Activated CD4-positive, alpha-beta T cell treated with anti-CD3 and anti-CD28 coated beads, Interleukin-2, amount 10 ng/mL, durations not matched to agents 24 days and 14 days (primary cell): ENCODE results near the gene SLC16A6. TPM values are rescaled to one million over a fixed set of nuclear protein-coding genes. Genes with fewer than 3 reads are reported as not detected.
"Not testable (repeated sequence)": the region's sequence is repeated elsewhere in the genome, so short reads cannot be mapped to it uniquely, and the experiment has no call there.

Source experiments
- DNase-seq: peaks from one replicate; pipeline ENCODE4 v3.0.0; 2022
- H3K27ac Mint-ChIP-seq: one replicate; pipeline ENCODE4 v1.8.0; 2022; ENCODE audit warnings: mild to moderate bottlenecking, mixed read lengths
- H3K27me3 Mint-ChIP-seq: one replicate; pipeline ENCODE4 v1.8.0; 2022; ENCODE audit warnings: mixed read lengths
- H3K36me3 Mint-ChIP-seq: one replicate; pipeline ENCODE4 v1.8.0; 2022; ENCODE audit warnings: low read depth, mild to moderate bottlenecking, mixed read lengths
- H3K4me1 Mint-ChIP-seq: one replicate; pipeline ENCODE4 v1.8.0; 2021; ENCODE audit warnings: mixed read lengths
- H3K4me3 Mint-ChIP-seq: one replicate; pipeline ENCODE4 v1.8.0; 2022; ENCODE audit warnings: mild to moderate bottlenecking, moderate library complexity, mixed read lengths
- H3K9me3 Mint-ChIP-seq: one replicate; pipeline ENCODE4 v1.8.0; 2021; ENCODE audit warnings: mixed read lengths
- intact Hi-C: fragments of 100-400 bp; cut with micrococcal nuclease; formaldehyde crosslinking; loops from one replicate; pipeline ENCODE4 v1.15.1; 2023
- total RNA-seq: library from RNA; stranded (reverse); gene quantifications from 2 replicates; pipeline ENCODE4 v1.2.3, GENCODE V29; 2022

Gene SLC16A6
- total RNA-seq, 1 donor from 2014 or later: 2.7 TPM

DNA sequence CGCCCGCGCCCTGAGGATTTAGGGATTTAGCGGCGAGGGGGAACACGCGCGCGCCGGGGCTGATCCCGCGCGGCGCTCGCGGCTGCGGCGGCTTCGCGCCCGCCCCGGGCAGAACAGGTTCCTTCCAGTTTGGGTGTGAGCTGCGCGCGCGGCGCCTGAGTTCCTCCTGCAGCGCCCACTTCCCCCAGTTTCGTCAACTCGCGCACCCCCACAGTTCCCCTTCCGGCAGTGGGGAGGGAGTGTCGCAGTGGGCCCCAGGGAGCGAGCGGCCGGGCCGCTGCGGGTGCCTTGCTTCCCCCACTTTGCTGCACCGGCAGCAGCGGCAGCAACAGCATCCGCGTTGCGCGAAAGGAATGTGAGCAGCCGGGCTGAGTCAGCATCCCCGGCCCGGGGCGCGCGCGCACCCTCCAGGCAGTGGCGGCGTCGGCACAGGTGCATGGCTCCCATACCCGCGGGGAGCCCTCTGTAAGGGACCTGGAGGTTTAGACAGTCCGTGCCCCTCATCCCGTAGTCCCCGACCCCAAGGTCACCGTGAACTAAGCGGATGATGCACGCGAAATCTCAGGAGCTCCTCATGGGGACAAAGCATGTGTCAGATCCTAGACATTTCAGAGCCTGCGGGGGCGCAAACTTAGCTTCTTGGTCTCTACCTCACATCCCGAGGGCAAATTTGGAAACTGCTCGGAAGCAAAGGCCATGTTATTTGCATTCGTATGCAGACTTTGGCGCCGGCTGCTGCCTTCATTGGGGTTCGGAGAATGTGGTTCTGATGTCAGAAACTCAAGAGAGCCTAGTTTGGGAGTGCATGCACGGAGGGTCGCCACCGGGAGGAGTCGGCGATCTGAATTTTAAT lies 1.1 kb upstream of the SLC16A6 start:
- H3K4me1 Mint-ChIP-seq: peaks cover 55% of the 10 kb centered on the region
- H3K9me3 Mint-ChIP-seq: no peaks in the 10 kb centered on the region
- peak overlapping the region; percentile 92 for H3K27ac Mint-ChIP-seq
- intact Hi-C loops: loop anchor here (1.0 to 10.0 kb wide), 9 partner anchors 33 to 1033 kb away; partner anchors contain the start of genes ABCA5 and PRKAR1A
- peaks cover 4% of the 10 kb centered on the region for H3K36me3 Mint-ChIP-seq
- H3K4me3 Mint-ChIP-seq: peak overlapping the region; percentile 98
- H3K27me3 Mint-ChIP-seq: peaks cover 2% of the 10 kb centered on the region
- DNase-seq: peak; percentile 97

DNA sequence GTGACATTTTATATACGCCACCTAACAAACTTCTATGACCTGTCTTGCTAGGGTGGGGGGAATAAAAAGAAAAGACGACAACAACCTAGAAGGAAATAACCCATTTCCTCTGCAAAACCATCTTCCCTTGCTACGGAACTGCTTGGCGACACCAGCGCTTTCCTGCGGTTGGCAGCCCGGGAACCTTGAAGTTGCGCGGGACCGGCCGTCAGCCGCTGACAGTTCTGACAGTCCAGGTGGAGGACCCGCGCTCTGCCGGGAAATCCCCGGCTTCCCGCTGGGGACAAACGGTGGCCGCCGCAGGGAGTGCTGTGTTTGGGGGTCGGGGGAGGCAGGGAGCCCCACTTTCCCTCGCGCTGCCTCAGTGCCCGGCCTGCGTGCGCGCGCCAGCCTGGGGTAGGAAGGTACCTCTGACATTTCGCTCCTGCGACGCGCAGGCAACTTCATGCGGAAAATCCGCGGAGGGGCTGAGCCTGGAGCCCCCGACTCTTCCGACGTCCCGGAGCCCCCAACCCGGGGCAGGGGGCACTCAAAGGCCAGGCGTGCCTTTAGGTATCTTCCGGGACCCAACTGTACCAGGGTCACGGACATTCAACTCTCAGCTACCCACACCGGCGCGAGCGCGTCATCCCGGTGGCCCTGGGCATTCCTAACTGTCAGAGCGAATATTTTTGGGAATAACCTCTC lies 516 bp downstream of the SLC16A6 start:
- peaks cover 43% of the 10 kb centered on the region for H3K4me1 Mint-ChIP-seq
- peaks cover 2% of the 10 kb centered on the region for H3K36me3 Mint-ChIP-seq
- H3K9me3 Mint-ChIP-seq: no peaks in the 10 kb centered on the region
- peak overlapping the region; percentile 98 for H3K27ac Mint-ChIP-seq
- peaks cover 2% of the 10 kb centered on the region for H3K27me3 Mint-ChIP-seq
- peak overlapping the region; percentile 98 for H3K4me3 Mint-ChIP-seq
- intact Hi-C loops: loop anchor here (2.0 to 10.0 kb wide), 5 partner anchors 32 to 1034 kb away; partner anchors contain the start of genes ABCA5 and PRKAR1A
- peak; percentile 87 for DNase-seq

DNA sequence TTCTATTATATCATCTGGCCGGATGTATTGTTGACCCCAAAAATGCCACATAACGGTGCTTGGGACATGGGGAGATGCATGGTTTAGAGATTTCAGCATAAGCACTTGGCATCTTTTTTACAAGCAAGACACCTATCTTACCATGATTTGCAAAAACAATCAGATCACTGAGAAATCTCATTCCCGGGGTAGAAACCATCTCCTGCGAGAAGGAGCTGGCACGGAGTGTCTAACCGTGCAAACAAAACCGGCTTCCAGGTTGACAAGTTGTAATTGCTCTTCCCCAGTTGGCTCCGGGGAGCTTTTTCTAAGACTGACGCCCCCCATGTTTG lies 1.0 kb downstream of the SLC16A6 start:
- no peak for DNase-seq
- intact Hi-C loops: loop anchor here (2.0 to 10.0 kb wide), 5 partner anchors 31 to 1035 kb away; partner anchors contain the start of genes ABCA5 and PRKAR1A
- H3K36me3 Mint-ChIP-seq: peaks cover 2% of the 10 kb centered on the region
- H3K4me1 Mint-ChIP-seq: peaks cover 42% of the 10 kb centered on the region
- peaks cover 1% of the 10 kb centered on the region for H3K27me3 Mint-ChIP-seq
- peak overlapping the region; percentile 98 for H3K4me3 Mint-ChIP-seq
- H3K27ac Mint-ChIP-seq: peak overlapping the region; percentile 98
- no peaks in the 10 kb centered on the region for H3K9me3 Mint-ChIP-seq

DNA sequence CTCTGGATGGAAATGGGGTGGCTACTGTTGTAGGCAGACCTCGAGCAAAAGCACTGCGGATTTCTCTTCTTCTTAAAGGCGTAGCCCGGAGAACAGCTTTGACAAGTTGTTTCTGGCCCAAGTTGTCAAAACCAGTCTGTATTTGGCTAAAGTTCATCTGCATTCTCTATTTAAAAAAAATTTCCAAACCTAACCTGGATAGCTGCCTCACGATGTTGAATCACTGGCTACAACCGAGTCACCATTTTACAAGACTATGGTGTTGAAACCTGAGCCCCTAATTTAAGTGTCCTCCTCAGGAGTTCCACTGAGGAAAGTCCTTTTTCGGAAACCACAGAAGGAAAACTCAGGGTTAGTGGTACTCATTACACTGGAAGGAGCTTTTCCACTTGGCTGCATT lies 1.5 kb downstream of the SLC16A6 start:
- Mint-ChIP-seq H3K27me3 (no peaks in the 10 kb centered on the region), H3K9me3 (no peaks in the 10 kb centered on the region), H3K36me3 (peaks cover 2% of the 10 kb centered on the region), H3K27ac (no peak overlapping the region), H3K4me3 (peak overlapping the region; percentile 98), H3K4me1 (peaks cover 38% of the 10 kb centered on the region)
- intact Hi-C loops: no loop called here
- no peak for DNase-seq

DNA sequence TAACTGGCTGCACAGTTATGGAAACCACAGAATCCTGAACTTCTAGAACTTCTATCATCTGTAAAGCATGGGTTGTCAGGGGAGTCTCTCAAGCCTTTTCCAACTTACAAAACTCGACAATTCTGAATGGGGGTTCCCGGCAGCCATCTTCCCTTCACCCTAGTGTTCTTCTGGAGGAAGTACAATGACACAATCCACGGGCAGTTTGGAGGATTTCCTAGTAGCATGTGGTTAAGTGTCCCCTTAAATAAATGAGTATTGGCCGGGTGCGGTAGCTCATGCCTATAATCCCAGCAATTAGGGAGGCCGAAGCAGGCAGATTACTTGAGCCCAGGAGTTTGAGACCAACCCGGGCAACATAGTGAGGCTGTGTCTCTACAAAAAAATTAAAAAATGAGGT lies 2.1 kb downstream of the SLC16A6 start:
- no peak overlapping the region for H3K27ac Mint-ChIP-seq
- peaks cover 34% of the 10 kb centered on the region for H3K4me1 Mint-ChIP-seq
- H3K27me3 Mint-ChIP-seq: no peaks in the 10 kb centered on the region
- intact Hi-C loops: no loop called here
- DNase-seq: no peak
- peaks cover 2% of the 10 kb centered on the region for H3K36me3 Mint-ChIP-seq
- H3K9me3 Mint-ChIP-seq: no peaks in the 10 kb centered on the region
- H3K4me3 Mint-ChIP-seq: peak overlapping the region; percentile 3

DNA sequence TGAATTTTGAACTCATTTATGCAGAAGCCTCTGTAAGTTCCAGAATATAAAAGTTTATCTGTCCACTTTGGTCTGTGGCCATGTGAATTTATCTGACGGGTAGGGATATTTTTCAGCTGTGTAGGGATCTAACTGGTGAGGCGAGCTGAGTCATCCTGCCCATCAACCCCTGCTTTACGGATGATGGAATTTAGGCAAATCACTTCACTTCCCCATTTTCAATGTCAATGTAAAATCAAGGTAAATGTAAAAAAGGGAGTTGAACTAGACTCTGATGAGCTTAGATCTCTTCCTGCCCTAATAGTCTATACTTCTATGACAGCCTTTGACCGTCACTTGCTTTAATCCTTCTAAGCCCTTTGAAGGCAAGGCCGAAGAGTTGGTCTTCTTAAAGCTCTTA lies 2.6 kb downstream of the SLC16A6 start:
- no peaks in the 10 kb centered on the region for H3K9me3 Mint-ChIP-seq
- no peaks in the 10 kb centered on the region for H3K27me3 Mint-ChIP-seq
- no peak overlapping the region for H3K4me3 Mint-ChIP-seq
- no peak overlapping the region for H3K27ac Mint-ChIP-seq
- DNase-seq: no peak
- intact Hi-C loops: no loop called here
- peaks cover 34% of the 10 kb centered on the region for H3K4me1 Mint-ChIP-seq
- H3K36me3 Mint-ChIP-seq: peaks cover 2% of the 10 kb centered on the region

DNA sequence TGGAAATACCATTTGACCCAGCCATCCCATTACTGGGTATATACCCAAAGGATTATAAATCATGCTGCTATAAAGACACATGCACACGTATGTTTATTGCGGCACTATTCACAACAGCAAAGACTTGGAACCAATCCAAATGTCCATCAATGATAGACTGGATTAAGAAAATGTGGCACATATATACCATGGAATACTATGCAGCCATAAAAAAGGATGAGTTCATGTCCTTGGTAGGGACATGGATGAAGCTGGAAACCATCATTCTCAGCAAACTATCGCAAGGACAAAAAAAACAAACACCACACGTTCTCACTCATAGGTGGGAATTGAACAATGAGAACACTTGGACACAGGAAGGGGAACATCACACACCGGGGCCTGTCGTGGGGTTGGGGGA lies 9.0 kb downstream of the SLC16A6 start:
- H3K4me3 Mint-ChIP-seq, H3K27me3 Mint-ChIP-seq, H3K4me1 Mint-ChIP-seq, H3K9me3 Mint-ChIP-seq, H3K27ac Mint-ChIP-seq, DNase-seq, intact Hi-C loops: not testable (repeated sequence)
- peaks cover 30% of the 10 kb centered on the region for H3K36me3 Mint-ChIP-seq

DNA sequence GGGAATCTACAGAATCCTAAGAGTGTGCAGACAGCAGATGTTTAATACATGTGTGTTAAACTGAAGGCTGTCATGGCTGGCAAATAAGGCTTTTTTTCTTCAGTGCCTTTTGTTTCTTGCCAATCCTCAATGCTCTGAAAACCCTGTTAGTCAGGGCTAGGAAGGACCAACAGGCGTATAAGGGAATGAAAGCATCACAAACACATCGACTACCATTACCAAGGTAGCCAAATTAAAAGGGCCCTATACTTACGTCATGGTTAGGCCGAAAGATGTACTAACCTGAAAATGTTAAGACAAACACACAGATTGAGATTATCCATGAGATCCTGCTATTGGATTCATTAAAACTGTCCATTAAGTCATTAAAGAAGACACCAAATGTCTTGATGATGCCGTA lies 13.1 kb downstream of the SLC16A6 start:
- H3K27me3 Mint-ChIP-seq: no peaks in the 10 kb centered on the region
- peaks cover 4% of the 10 kb centered on the region for H3K9me3 Mint-ChIP-seq

DNA sequence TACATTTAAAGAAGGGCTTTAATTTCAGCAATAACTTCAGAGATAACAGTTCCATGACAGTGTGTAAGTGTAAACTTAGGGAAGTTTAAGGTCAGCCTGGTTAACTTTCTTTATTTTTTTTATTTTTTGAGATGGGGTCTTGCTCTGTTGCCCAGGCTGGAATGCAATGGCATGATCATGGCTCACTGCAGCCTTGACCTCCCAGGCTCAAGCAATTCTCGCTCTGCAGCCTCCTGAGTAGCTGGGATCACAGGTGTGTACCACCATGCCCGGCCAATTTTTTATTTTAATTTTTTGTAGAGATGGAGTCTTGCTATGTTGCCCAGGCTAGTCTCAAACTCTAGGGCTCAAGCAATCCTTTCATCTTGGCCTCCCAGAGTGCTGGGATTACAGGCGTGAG lies 14.6 kb downstream of the SLC16A6 start:
- H3K9me3 Mint-ChIP-seq, H3K27me3 Mint-ChIP-seq, DNase-seq, H3K27ac Mint-ChIP-seq, H3K4me1 Mint-ChIP-seq, intact Hi-C loops, H3K4me3 Mint-ChIP-seq: not testable (repeated sequence)
- H3K36me3 Mint-ChIP-seq: peaks cover 34% of the 10 kb centered on the region

More for the DNA sequence above, 13.1 kb downstream of the SLC16A6 start:
- Mint-ChIP-seq H3K36me3 (peaks cover 36% of the 10 kb centered on the region), H3K27ac (no peak overlapping the region), H3K4me1 (peaks cover 2% of the 10 kb centered on the region), H3K4me3 (no peak overlapping the region)
- intact Hi-C loops: no loop called here
- DNase-seq: no peak

DNA sequence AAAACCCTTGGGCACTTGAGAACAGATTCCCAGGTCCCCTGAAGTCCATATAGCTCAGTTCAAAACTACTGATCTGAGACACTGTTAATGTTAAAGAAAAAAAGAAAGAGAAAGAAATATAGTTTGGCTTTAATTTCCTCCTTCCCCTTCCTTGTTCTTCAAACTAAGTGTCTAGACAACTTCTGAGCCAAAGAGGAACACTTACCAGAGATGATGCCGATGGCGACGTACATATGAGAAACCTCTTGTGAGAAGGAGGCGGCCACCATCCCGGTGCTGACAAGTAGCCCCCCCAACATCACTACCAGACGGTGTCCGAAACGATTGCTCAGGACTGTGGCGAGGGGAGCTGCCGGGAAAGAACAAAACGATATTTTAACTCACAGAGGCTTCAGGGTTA lies 17.2 kb downstream of the SLC16A6 start:
- H3K36me3 Mint-ChIP-seq: peaks cover 26% of the 10 kb centered on the region
- DNase-seq: no peak
- no peaks in the 10 kb centered on the region for H3K27me3 Mint-ChIP-seq
- intact Hi-C loops: no loop called here
- peaks cover 4% of the 10 kb centered on the region for H3K9me3 Mint-ChIP-seq
- H3K4me3 Mint-ChIP-seq: no peak overlapping the region
- no peaks in the 10 kb centered on the region for H3K4me1 Mint-ChIP-seq
- H3K27ac Mint-ChIP-seq: no peak overlapping the region

DNA sequence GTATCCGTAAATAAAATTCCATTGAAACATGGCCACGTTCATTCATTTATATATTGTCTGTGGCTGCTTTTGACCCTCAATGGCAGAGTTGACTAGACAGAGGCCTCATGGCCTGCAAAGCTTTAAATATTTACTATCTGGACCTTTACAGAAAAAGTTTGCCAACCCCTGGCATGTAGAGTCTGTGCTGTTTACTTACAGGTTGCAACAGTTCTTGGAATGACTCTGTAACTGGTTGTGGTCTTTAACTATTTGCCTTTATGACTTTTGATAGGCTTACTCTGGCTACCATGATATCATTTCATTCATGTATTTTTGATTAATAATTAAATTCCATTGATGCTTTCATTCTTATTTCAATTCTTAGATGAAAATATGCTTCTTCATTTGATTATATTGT lies 25.1 kb downstream of the SLC16A6 start:
- H3K4me3 Mint-ChIP-seq, H3K27me3 Mint-ChIP-seq, H3K27ac Mint-ChIP-seq, intact Hi-C loops, H3K9me3 Mint-ChIP-seq, DNase-seq, H3K36me3 Mint-ChIP-seq: not testable (repeated sequence)
- H3K4me1 Mint-ChIP-seq: peaks cover 16% of the 10 kb centered on the region

DNA sequence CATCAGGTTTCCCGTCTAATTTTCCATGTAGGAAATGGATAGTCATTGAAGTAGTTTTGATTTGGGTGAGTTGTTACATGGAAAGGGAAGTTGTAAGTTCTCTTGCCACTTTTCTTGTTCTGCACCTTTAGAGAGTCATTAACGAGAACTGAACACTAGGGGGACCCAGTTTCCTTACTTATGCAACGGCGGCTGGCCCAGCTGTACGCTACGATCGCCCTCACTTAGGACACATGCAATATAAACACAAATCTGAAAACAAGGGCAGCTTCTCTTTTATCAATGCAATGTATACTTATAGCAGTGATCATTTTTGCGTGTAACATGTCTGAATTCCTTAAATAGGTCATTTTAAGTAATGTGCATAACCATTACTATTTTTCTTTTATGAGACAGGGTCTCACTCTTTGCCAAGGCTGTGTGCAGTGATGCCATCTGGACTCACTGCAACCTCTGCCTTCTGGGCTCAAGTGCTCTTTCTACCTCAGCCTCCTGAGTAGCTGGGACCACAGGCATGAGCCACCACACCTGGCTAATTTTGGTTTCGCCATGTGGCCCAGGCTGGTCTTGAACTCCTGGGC lies 27.7 kb downstream of the SLC16A6 start:
- not testable (repeated sequence) for H3K36me3 Mint-ChIP-seq, H3K27me3 Mint-ChIP-seq, H3K9me3 Mint-ChIP-seq, H3K4me3 Mint-ChIP-seq
- DNase-seq: peak; percentile 81
- peak overlapping the region; percentile 29 for H3K27ac Mint-ChIP-seq
- H3K4me1 Mint-ChIP-seq: peaks cover 29% of the 10 kb centered on the region
- intact Hi-C loops: loop anchor here (1.0 kb wide), 2 partner anchors 173 to 200 kb away; no protein-coding TSS in a partner anchor

DNA sequence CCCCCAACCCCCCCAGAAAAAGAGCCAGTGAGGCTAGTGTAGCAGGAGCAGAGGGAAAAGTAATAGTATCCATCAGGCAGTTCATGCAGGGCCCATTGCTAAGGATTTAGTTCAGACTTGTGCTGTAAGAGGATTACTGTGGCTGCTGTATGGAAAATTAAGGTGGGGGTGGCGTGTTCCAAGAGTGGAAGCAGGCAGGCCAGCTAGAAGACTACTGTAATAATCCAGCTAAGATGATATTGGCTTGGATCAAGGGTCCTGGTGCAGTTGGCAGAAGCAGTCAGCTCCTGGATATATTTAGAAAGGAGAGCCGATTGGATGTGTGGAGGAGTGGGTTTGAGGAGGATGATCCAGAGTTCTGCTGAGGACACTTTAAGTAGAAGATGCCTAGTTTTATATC lies 28.5 kb downstream of the SLC16A6 start:
- H3K27me3 Mint-ChIP-seq, H3K9me3 Mint-ChIP-seq, H3K4me3 Mint-ChIP-seq, intact Hi-C loops, H3K27ac Mint-ChIP-seq, H3K36me3 Mint-ChIP-seq, DNase-seq: not testable (repeated sequence)
- H3K4me1 Mint-ChIP-seq: peaks cover 36% of the 10 kb centered on the region
